ENCODE results near the gene NEK5.

Gene NEK5

DNA sequence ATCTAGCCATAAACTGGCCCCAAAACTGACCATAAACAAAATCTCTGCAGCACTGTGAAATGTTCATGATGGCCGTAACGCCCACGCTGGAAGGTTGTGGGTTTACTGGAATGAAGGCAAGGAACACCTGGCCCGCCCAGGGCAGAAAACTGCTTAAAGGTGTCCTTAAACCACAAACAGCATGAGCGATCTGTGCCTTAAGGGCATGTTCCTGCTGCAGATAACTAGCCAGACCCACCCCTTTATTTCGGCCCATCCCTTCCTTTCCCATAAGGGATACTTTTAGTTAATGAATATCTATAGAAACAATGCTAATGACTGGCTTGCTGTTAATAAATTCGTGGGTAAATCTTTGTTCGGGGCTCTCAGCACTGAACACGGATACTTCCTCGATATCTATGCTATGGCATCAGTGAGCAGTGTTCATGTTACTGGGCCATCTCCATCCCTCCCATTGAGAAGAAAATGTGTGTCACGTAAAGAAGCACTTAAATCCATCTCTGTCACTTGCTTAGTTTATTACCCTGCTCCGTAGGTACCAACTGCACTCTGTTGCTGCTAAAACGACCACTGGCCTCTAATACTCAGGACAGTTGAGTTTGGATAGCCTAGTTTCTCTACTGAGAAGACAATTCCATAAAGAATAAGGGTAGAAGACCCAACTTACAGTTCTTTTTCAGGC lies 122.9 kb downstream of the NEK5 start:
- DNase-seq (ENCODE audit: low read depth): no peak
- H3K4me3 ChIP-seq (ENCODE audit: control insufficient read depth, low read depth, low read length): no peak overlapping the region
- TF ChIP-seq, protein P1, sequence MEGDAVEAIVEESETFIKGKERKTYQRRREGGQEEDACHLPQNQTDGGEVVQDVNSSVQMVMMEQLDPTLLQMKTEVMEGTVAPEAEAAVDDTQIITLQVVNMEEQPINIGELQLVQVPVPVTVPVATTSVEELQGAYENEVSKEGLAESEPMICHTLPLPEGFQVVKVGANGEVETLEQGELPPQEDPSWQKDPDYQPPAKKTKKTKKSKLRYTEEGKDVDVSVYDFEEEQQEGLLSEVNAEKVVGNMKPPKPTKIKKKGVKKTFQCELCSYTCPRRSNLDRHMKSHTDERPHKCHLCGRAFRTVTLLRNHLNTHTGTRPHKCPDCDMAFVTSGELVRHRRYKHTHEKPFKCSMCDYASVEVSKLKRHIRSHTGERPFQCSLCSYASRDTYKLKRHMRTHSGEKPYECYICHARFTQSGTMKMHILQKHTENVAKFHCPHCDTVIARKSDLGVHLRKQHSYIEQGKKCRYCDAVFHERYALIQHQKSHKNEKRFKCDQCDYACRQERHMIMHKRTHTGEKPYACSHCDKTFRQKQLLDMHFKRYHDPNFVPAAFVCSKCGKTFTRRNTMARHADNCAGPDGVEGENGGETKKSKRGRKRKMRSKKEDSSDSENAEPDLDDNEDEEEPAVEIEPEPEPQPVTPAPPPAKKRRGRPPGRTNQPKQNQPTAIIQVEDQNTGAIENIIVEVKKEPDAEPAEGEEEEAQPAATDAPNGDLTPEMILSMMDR (conservative IDR thresholded peaks at IDR 0.05; ENCODE audit: control insufficient read depth, insufficient read depth, low read depth, low read length): no peak

DNA sequence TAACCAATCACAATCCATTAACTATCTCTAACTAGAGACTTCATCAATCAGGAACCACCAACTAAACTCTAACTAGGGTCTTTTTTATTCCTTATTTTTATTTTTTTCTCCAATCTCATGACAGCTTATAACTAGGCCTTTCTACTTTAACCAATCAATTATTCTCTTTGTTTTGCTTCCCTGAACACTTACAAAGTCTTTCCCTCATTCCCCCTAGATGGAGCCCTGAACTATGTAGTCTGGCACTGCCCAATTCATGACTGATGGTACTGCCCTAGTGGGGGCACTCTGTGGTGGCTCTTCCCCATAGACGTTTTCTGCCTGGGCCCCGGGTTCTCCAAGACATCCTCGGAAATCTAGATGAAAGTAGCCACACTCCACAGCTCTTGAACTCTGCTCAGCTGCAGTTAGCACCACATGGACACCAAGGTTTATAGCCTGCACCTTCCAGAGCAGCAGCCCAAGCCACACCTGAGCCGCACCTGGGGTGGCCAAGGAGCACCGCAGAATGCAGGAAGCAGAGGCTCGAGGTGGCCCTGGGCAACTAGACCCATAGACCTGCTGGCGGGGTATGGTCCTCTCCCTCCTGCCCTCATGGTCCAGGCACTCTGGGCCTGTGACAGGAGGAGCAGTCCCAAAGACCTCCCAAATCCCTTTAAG lies 124.2 kb downstream of the NEK5 start:
- TF ChIP-seq, protein P1 (conservative IDR thresholded peaks at IDR 0.05; ENCODE audit: control insufficient read depth, insufficient read depth, low read depth, low read length): no peak
- DNase-seq (ENCODE audit: low read depth): no peak
- H3K4me3 ChIP-seq (ENCODE audit: control insufficient read depth, low read depth, low read length): no peak overlapping the region

DNA sequence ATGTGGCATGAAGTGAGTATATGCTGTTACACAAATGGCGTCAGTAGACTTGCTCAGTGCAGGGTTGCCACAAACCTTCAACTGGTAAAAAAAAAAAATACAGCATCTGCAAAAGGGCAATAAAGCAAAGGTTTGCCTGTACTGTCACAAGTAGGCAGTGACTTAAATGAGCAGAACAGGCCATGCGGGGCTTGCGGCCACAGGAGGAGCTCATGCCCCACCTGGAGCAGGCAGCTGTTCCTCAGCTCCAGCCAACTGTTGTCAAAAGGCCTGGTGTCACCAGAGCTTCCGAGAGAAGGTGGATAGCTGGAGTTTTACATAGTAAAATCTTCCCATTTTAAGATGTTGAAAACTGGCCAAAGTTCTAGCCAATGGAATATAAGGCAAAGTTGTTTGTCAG lies 125.3 kb downstream of the NEK5 start:
- H3K4me3 ChIP-seq (ENCODE audit: control insufficient read depth, low read depth, low read length): no peak overlapping the region
- TF ChIP-seq, protein P1 (conservative IDR thresholded peaks at IDR 0.05; ENCODE audit: control insufficient read depth, insufficient read depth, low read depth, low read length): no peak
- DNase-seq (ENCODE audit: low read depth): no peak

DNA sequence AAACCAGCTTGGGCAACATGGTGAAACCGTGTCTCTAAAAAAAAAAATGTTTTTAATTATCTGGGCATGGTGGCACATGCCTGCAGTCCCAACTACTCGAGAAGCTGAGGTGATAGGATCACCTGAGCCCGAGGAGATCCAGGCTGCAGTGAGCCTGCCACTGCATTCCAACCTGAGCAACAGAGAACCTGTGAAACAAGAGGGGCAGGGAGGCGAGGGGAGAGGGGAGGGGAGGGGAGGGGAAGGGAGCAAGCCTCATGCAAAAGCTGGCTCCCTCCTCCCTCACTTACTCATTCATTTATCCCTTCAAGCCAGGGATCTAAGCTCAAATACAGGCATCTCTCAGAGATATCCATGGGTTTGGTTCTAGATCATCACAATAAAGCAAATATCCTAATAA lies 126.5 kb downstream of the NEK5 start:
- DNase-seq (ENCODE audit: low read depth): no peak
- TF ChIP-seq, protein P1 (conservative IDR thresholded peaks at IDR 0.05; ENCODE audit: control insufficient read depth, insufficient read depth, low read depth, low read length): no peak
- H3K4me3 ChIP-seq (ENCODE audit: control insufficient read depth, low read depth, low read length): no peak overlapping the region

DNA sequence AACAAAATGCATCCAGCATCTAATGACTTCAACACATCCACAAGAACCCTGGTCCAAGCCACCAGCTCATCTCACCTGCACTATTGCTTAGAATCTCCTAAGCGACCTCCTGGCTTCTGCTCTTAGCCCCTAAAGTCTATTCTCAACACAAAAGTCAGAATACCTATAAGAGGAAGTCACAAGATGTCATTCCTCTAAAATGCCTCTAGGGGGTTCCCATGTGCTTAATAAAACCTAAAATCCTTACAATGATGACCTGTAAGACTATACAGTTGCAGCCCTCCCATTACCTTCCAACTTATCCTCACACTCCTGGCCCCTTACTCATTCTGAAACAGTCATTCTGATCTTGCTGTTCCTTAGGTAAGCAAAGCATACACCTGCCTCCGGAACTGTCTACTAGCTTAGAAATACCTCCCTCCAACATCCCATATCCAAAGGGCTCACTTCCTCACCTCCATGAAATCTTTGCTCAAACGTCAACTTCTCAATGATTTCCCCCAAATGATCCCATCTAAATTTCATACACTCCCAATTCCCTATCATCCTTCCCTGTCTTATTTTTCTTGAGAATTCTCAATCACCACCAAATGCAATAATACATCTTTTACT lies 127.6 kb downstream of the NEK5 start:
- DNase-seq (ENCODE audit: low read depth): peak; percentile 59
- no peak overlapping the region for H3K4me3 ChIP-seq (ENCODE audit: control insufficient read depth, low read depth, low read length)
- TF ChIP-seq, protein P1 (conservative IDR thresholded peaks at IDR 0.05; ENCODE audit: control insufficient read depth, insufficient read depth, low read depth, low read length): peak; percentile 63

GRCh38 chr13:51999921-52000320 lies 129.0 kb downstream of the NEK5 start:
- H3K4me3 ChIP-seq (ENCODE audit: control insufficient read depth, low read depth, low read length): no peak overlapping the region
- DNase-seq (ENCODE audit: low read depth): no peak
- TF ChIP-seq, protein P1 (conservative IDR thresholded peaks at IDR 0.05; ENCODE audit: control insufficient read depth, insufficient read depth, low read depth, low read length): no peak
